SK-N-SH (cell line): ENCODE data around the gene ITGA6. TPM values are rescaled to one million over a fixed set of nuclear protein-coding genes. Genes with fewer than 3 reads are reported as not detected.

ENCODE experiments used
- CTCF ChIA-PET: fragments of 300-600, 350-600 bp; formaldehyde crosslinking; extraction: SDS; loops from one replicate; lab custom pipeline; 2021; lab: Yijun Ruan, JAX
- POLR2A ChIA-PET: fragments of 350-600 bp; sonication (Branson Sonifier 250); formaldehyde crosslinking; extraction: SDS; loops from one replicate; lab custom pipeline; 2020; ENCODE audit warnings: antibody characterized with exemption, inconsistent platforms; lab: Yijun Ruan, JAX
- DNase-seq: peaks from one replicate; pipeline ENCODE4 v3.0.0; 2012
- H2AFZ ChIP-seq: fragments of 200-600 bp; sonication (generic); 2 replicates; pipeline ENCODE4 v1.8.1; 2016; ENCODE audit warnings: antibody characterized with exemption, mild to moderate bottlenecking, low read depth
- H3F3A ChIP-seq: fragments of 200-600 bp; sonication (generic); replicated peaks from 2 replicates; pipeline ENCODE3; 2016; ENCODE audit warnings: antibody characterized with exemption, mild to moderate bottlenecking; ENCODE audit not compliant: insufficient read depth
- H3K27ac ChIP-seq, 2 experiments: fragments of 200-500 bp in 1 of 2; fragments of 200-600 bp in 1 of 2; sonication (Bioruptor generic) in 1 of 2; sonication (generic), shearing (Covaris generic) in 1 of 2; 2 replicates each; pipeline versions ENCODE4 v1.5.1 to v1.6.1; 2014 to 2016; ENCODE audit warnings: low read depth in 2 of 2, inconsistent platforms in 1 of 2, low read length in 1 of 2, mild to moderate bottlenecking in 1 of 2, mixed read lengths in 1 of 2
- H3K27me3 ChIP-seq: fragments of 200-600 bp; sonication (generic), shearing (Covaris generic); 2 replicates; pipeline ENCODE4 v1.6.1; 2016; ENCODE audit warnings: mixed run types; ENCODE audit not compliant: insufficient read depth
- H3K36me3 ChIP-seq, 2 experiments: fragments of 200-500 bp in 1 of 2; fragments of 200-600 bp in 1 of 2; sonication (Bioruptor generic) in 1 of 2; sonication (generic) in 1 of 2; replicated peaks in 1 of 2; 2 replicates each; pipeline versions ENCODE3 to v1.5.1; 2014 to 2016; ENCODE audit warnings: low read length in 1 of 2, mild to moderate bottlenecking in 1 of 2; ENCODE audit not compliant: insufficient read depth in 2 of 2, control insufficient read depth in 1 of 2
- H3K4me1 ChIP-seq, 2 experiments: fragments of 200-500 bp in 1 of 2; fragments of 200-600 bp in 1 of 2; sonication (Bioruptor generic) in 1 of 2; sonication (generic), shearing (Covaris generic) in 1 of 2; 2 replicates each; pipeline versions ENCODE4 v1.5.1 to v1.6.1; 2014 to 2016; ENCODE audit warnings: low read depth in 1 of 2, low read length in 1 of 2, mixed run types in 1 of 2; ENCODE audit not compliant: insufficient read depth in 2 of 2, control insufficient read depth in 1 of 2
- H3K4me2 ChIP-seq: fragments of 200-600 bp; sonication (generic), shearing (Covaris generic); 2 replicates; pipeline ENCODE4 v1.6.1; 2017; ENCODE audit warnings: mixed run types
- H3K4me3 ChIP-seq, 2 experiments: fragments of 200-500 bp in 1 of 2; fragments of 200-600 bp in 1 of 2; sonication (Bioruptor generic) in 1 of 2; sonication (generic), shearing (Covaris generic) in 1 of 2; 2 replicates each; pipeline versions ENCODE4 v1.5.1 to v1.8.1; 2014 to 2016; ENCODE audit warnings: low read depth in 2 of 2, inconsistent platforms in 1 of 2, low read length in 1 of 2, mild to moderate bottlenecking in 1 of 2, mixed read lengths in 1 of 2, moderate library complexity in 1 of 2
- H3K79me2 ChIP-seq: fragments of 200-600 bp; sonication (generic); 2 replicates; pipeline ENCODE4 v1.8.1; 2017; ENCODE audit warnings: mild to moderate bottlenecking; ENCODE audit not compliant: insufficient read depth
- H3K9ac ChIP-seq: fragments of 200-600 bp; sonication (generic); 2 replicates; pipeline ENCODE4 v1.6.1; 2017; ENCODE audit warnings: mixed run types
- H3K9me2 ChIP-seq: fragments of 200-600 bp; sonication (generic); 2 replicates; pipeline ENCODE4 v1.6.1; 2017; ENCODE audit warnings: mixed run types
- H3K9me3 ChIP-seq: fragments of 200-600 bp; sonication (generic); 2 replicates; pipeline ENCODE4 v1.6.1; 2017; ENCODE audit warnings: mixed run types, mild to moderate bottlenecking, moderate library complexity
- H4K20me1 ChIP-seq: fragments of 200-600 bp; sonication (generic); 2 replicates; pipeline ENCODE4 v1.6.1; 2017; ENCODE audit warnings: mild to moderate bottlenecking, mixed run types; ENCODE audit not compliant: insufficient read depth
- CHD2 ChIP-seq: fragments of 150-350 bp; IDR thresholded peaks from 2 replicates; pipeline ENCODE4 v1.6.1; 2018; ENCODE audit warnings: low read length; ENCODE audit not compliant: partially characterized antibody
- ELF1 ChIP-seq: IDR thresholded peaks from 2 replicates; pipeline ENCODE4 v1.4.0; 2012
- EZH2phosphoT487 ChIP-seq: fragments of 200-600 bp; sonication (generic); IDR thresholded peaks from 2 replicates; pipeline ENCODE4 v1.6.1; 2017; ENCODE audit warnings: low read depth, mixed run types, mild to moderate bottlenecking, antibody characterized with exemption, moderate library complexity, borderline replicate concordance
- FOSL2 ChIP-seq: IDR thresholded peaks from 2 replicates; pipeline ENCODE4 v1.4.0; 2012; ENCODE audit warnings: low read depth, mild to moderate bottlenecking, moderate library complexity, borderline replicate concordance
- FOXJ3 ChIP-seq: sonication (generic); formaldehyde crosslinking; IDR thresholded peaks from 2 replicates; pipeline ENCODE4 v1.5.1; 2020; ENCODE audit warnings: mild to moderate bottlenecking, missing genetic modification reagents
- FOXM1 ChIP-seq: IDR thresholded peaks from 2 replicates; pipeline ENCODE4 v1.4.0; 2012; ENCODE audit warnings: low read depth, mild to moderate bottlenecking
- IRF3 ChIP-seq: fragments of 150-350 bp; IDR thresholded peaks from 2 replicates; pipeline ENCODE4 v1.6.1; 2016; ENCODE audit warnings: mild to moderate bottlenecking, low read depth, low read length
- JUND ChIP-seq: IDR thresholded peaks from 2 replicates; pipeline ENCODE4 v1.4.0; 2012
- MAX ChIP-seq: IDR thresholded peaks from 2 replicates; pipeline ENCODE4 v1.4.0; 2012; ENCODE audit warnings: low read depth
- MXI1 ChIP-seq: IDR thresholded peaks from 2 replicates; pipeline ENCODE4 v1.6.1; 2012; ENCODE audit warnings: mild to moderate bottlenecking, low read depth, low read length, improper control_type of control experiment
- NRF1 ChIP-seq: IDR thresholded peaks from 2 replicates; pipeline ENCODE4 v1.6.1; 2012; ENCODE audit warnings: low read depth, mild to moderate bottlenecking, low read length
- POLR2AphosphoS5 ChIP-seq: IDR thresholded peaks from 2 replicates; pipeline ENCODE4 v1.6.1; 2012; ENCODE audit warnings: low read depth, low read length
- RAD21 ChIP-seq: IDR thresholded peaks from 2 replicates; pipeline ENCODE4 v1.6.1; 2012; ENCODE audit warnings: mild to moderate bottlenecking, low read length
- RFX5 ChIP-seq: IDR thresholded peaks from 2 replicates; pipeline ENCODE4 v1.6.1; 2012; ENCODE audit warnings: mild to moderate bottlenecking, improper control_type of control experiment, low read length
- RXRA ChIP-seq: IDR thresholded peaks from 2 replicates; pipeline ENCODE4 v1.4.0; 2012; ENCODE audit warnings: low read depth, mild to moderate bottlenecking, borderline replicate concordance
- SIN3A ChIP-seq: IDR thresholded peaks from 2 replicates; pipeline ENCODE4 v1.6.1; 2012; ENCODE audit warnings: low read depth, mild to moderate bottlenecking, low read length, moderate library complexity, borderline replicate concordance
- SMC3 ChIP-seq: IDR thresholded peaks from 2 replicates; pipeline ENCODE4 v1.6.1; 2012; ENCODE audit warnings: low read depth, low read length, improper control_type of control experiment
- TAF1 ChIP-seq: IDR thresholded peaks from 2 replicates; pipeline ENCODE4 v1.6.1; 2012; ENCODE audit warnings: low read depth, mild to moderate bottlenecking, low read length, moderate library complexity, borderline replicate concordance
- TCF12 ChIP-seq: IDR thresholded peaks from 2 replicates; pipeline ENCODE4 v1.4.0; 2012
- TEAD4 ChIP-seq: IDR thresholded peaks from 2 replicates; pipeline ENCODE4 v1.4.0; 2012; ENCODE audit warnings: mild to moderate bottlenecking, borderline replicate concordance; ENCODE audit not compliant: insufficient read depth
- USF1 ChIP-seq: IDR thresholded peaks from 2 replicates; pipeline ENCODE4 v1.4.0; 2012; ENCODE audit warnings: low read depth, borderline replicate concordance
- USF2 ChIP-seq: fragments of 150-350 bp; IDR thresholded peaks from 2 replicates; pipeline ENCODE4 v1.6.1; 2017; ENCODE audit warnings: antibody characterized with exemption, low read length, low read depth, borderline replicate concordance
- WGBS: methylation state at CpG from one replicate; pipeline ENCODE4 v1.1.6; 2017; ENCODE audit warnings: low lambda C conversion rate; 5-methylcytosine and 5-hydroxymethylcytosine counted together
- polyA plus RNA-seq, 3 experiments: library from polyadenylated mRNA; depleted of rRNA; stranded (reverse); fragments of >200 nt; gene quantifications; 2 replicates each; pipeline ENCODE4 v1.2.3, GENCODE V29; 2012
- TF ChIP-seq, protein P1 (sequence below): fragments of 200-600 bp; sonication (generic); IDR thresholded peaks from 2 replicates; pipeline ENCODE4 v1.6.1; 2017; ENCODE audit warnings: antibody characterized with exemption, mild to moderate bottlenecking, moderate library complexity

Gene ITGA6
- polyA plus RNA-seq, 1 of the 3 experiments (the other 2 are of a cell fraction): 26.0 TPM

DNA sequence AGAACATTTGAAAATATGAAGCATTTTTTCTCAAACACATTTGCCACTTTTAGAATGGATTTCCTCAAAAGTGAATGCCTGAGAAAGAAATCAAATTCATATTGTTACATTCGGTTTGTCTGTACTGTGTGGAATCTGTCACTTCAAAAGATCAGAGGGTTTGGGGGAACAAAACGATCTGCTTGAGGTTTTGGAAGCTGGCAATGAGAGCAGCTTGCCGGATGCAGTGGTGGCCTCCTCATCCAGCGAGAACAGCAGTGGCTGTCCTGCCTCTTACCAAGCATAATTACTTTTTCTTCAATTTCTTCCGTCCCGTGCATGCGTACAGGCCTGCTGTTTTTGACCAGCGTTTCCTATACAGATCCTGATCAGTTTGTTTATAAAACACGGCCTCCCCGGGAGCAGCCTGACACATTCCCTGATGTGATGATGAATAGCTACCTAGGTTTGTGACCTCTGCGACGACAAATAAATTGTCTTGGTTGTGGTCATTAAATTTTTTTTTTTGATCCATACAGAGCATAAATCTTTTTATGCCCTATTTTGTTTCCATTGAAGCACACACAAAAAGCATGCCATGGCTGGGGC is 45.2 kb downstream of the ITGA6 start:
- WGBS: 95% methylated on average over 12 of the region's 12 CpGs

DNA sequence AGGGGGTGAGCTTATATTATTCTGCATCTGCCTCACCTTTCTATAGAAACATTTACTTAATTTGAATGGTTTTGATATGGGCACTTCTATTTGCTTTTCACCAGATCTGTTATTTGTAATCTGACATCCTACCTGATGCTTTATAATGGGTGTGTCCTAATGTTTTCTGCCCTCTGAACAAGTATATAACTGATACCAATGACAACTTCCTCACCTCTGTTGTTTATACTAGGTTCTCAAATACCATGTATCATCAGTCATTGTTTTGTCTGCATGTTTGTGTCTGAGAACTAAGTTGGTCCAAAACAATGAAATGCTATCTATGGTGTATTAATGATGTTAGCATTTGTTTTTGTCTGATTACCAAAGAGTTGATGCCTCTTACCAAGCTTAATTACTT is 45.8 kb downstream of the ITGA6 start:
- TF ChIP-seq JUND (no peak), RAD21 (no peak), IRF3 (no peak), MAX (no peak), MXI1 (no peak), NRF1 (no peak), RFX5 (no peak), ELF1 (no peak), RXRA (no peak), POLR2AphosphoS5 (no peak), FOXJ3 (CRISPR knock-in tag) (no peak), FOXM1 (no peak), TAF1 (no peak), EZH2phosphoT487 (no peak), FOSL2 (no peak), TCF12 (no peak), SIN3A (no peak), SMC3 (no peak)
- TF ChIP-seq, protein P1, sequence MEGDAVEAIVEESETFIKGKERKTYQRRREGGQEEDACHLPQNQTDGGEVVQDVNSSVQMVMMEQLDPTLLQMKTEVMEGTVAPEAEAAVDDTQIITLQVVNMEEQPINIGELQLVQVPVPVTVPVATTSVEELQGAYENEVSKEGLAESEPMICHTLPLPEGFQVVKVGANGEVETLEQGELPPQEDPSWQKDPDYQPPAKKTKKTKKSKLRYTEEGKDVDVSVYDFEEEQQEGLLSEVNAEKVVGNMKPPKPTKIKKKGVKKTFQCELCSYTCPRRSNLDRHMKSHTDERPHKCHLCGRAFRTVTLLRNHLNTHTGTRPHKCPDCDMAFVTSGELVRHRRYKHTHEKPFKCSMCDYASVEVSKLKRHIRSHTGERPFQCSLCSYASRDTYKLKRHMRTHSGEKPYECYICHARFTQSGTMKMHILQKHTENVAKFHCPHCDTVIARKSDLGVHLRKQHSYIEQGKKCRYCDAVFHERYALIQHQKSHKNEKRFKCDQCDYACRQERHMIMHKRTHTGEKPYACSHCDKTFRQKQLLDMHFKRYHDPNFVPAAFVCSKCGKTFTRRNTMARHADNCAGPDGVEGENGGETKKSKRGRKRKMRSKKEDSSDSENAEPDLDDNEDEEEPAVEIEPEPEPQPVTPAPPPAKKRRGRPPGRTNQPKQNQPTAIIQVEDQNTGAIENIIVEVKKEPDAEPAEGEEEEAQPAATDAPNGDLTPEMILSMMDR: no peak
- DNase-seq: no peak
- Histone ChIP-seq H3K79me2 (no peaks in the 10 kb centered on the region), H3K4me1 (no peaks in the 10 kb centered on the region), H3K27me3 (no peaks in the 10 kb centered on the region), H3K4me3 (no peak overlapping the region), H3F3A (peaks cover 8% of the 10 kb centered on the region), H4K20me1 (no peaks in the 10 kb centered on the region), H3K9me3 (no peaks in the 10 kb centered on the region), H3K9ac (no peak overlapping the region), H3K27ac (no peak overlapping the region), H3K9me2 (no peaks in the 10 kb centered on the region), H3K4me2 (no peak overlapping the region), H2AFZ (no peak overlapping the region), H3K36me3 (peaks cover 8 to 61% of the 10 kb centered on the region in 2 experiments)
- ChIA-PET POLR2A (no interaction called here), CTCF (interaction anchor here (1.2 to 3.8 kb wide), 3 partner anchors 8 to 300 kb away, joined by 5 to 24 read pairs (median 19); no protein-coding TSS in a partner anchor)

More for the DNA sequence above, 45.2 kb downstream of the ITGA6 start:
- H2AFZ ChIP-seq: no peak overlapping the region
- H3K9me2 ChIP-seq: no peaks in the 10 kb centered on the region
- H3K4me3 ChIP-seq: no peak overlapping the region
- ChIA-PET CTCF (interaction anchor here (1.2 to 2.9 kb wide), 2 partner anchors 11 to 300 kb away, joined by 5 to 19 read pairs; no protein-coding TSS in a partner anchor), POLR2A (no interaction called here)
- H3K4me1 ChIP-seq: no peaks in the 10 kb centered on the region
- H3K27me3 ChIP-seq: no peaks in the 10 kb centered on the region
- H3K79me2 ChIP-seq: no peaks in the 10 kb centered on the region; the same call in 1 of the 2 replicates
- no peak overlapping the region for H3K9ac ChIP-seq
- no peaks in the 10 kb centered on the region for H3K9me3 ChIP-seq
- no peaks in the 10 kb centered on the region for H4K20me1 ChIP-seq
- no peak overlapping the region for H3K4me2 ChIP-seq
- no peak for DNase-seq
- H3K36me3 ChIP-seq: peaks cover 10 to 54% of the 10 kb centered on the region in 2 experiments
- no peak for TF ChIP-seq SIN3A
- TF ChIP-seq USF1: no peak
- no peak for TF ChIP-seq EZH2phosphoT487
- TF ChIP-seq USF2: no peak
- no peak for TF ChIP-seq FOXM1
- no peak for TF ChIP-seq CHD2
- TF ChIP-seq TEAD4: no peak
- H3K27ac ChIP-seq: no peak overlapping the region
- peaks cover 8% of the 10 kb centered on the region for H3F3A ChIP-seq
